ENCODE measurements around the gene HNRNPF.

DNA sequence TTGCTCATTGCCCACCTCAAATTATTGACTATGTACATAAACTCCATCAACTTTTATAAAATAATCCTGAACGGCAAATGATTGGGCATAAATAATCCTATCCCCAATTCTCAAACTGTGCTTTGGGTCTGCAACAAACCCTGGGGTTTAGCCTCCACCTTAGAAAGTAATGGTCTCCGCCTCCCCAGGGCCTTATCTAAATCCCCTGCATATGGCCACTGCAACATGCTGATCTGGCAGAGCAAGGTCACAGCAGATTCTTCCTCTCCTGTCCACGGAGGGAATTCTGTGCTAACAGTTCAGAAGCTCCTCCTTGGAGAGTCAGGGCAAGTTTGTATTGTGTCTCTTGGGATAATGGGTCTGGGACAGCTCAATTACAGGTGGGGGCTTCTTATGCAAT, 19.1 kb downstream of the HNRNPF start:
- no peak; the same call in 1 of the 2 replicates for TF ChIP-seq POLR2AphosphoS5 (IDR thresholded peaks at IDR 0.05; ENCODE audit: low read depth, low read length)
- 0 out of 2 replicates have a peak, but pooled peaks have one; percentile 18 for TF ChIP-seq POLR2A (IDR thresholded peaks at IDR 0.05; ENCODE audit: low read depth, low read length)

Measured in GM12891 (cell line).